Mucosa of rectum (tissue), 2 donors: Measurements from ENCODE around the gene GPR4.

Experiments used
- H3K27ac ChIP-seq, 2 donors: one replicate each; pipeline ENCODE4 v1.7.0; 2013; ENCODE audit warnings: inconsistent platforms in 2 of 2, low read depth in 2 of 2, low read length in 2 of 2
- H3K27me3 ChIP-seq, 2 donors: one replicate each; pipeline ENCODE4 v1.7.0; 2013; ENCODE audit warnings: low read length in 2 of 2; ENCODE audit not compliant: control insufficient read depth in 2 of 2, insufficient read depth in 2 of 2
- H3K36me3 ChIP-seq, 2 donors: one replicate each; pipeline ENCODE4 v1.7.0; 2013; ENCODE audit warnings: low read length in 2 of 2; ENCODE audit not compliant: control insufficient read depth in 2 of 2, insufficient read depth in 2 of 2
- H3K4me1 ChIP-seq, 2 donors: one replicate each; pipeline ENCODE4 v1.7.0; 2013; ENCODE audit warnings: low read length in 2 of 2, mild to moderate bottlenecking in 1 of 2; ENCODE audit not compliant: control insufficient read depth in 2 of 2, insufficient read depth in 2 of 2
- H3K4me3 ChIP-seq, 2 donors: one replicate each; pipeline ENCODE4 v1.7.0; 2013; ENCODE audit warnings: low read length in 2 of 2
- H3K9ac ChIP-seq, 2 donors: one replicate each; pipeline ENCODE4 v1.7.0; 2013; ENCODE audit warnings: low read length in 2 of 2, low read depth in 1 of 2, mild to moderate bottlenecking in 1 of 2
- H3K9me3 ChIP-seq, 2 donors: one replicate each; pipeline ENCODE4 v1.7.0; 2013; ENCODE audit warnings: low read length in 2 of 2; ENCODE audit not compliant: control insufficient read depth in 2 of 2
- donor health status: healthy.
- donor health status: Normal muscosa, but diverticular disease.

Gene GPR4

GRCh38 chr19:45575216-45575615, 26.8 kb downstream of the GPR4 start:
- H3K9me3 ChIP-seq, result no peaks in the 10 kb centered on the region
- H3K36me3 ChIP-seq, result no peaks in the 10 kb centered on the region
- no peak overlapping the region for H3K9ac ChIP-seq
- no peak overlapping the region for H3K4me3 ChIP-seq
- H3K27ac ChIP-seq, result peak overlapping the region in 1 of 2 donors; percentile 6
- peaks cover 17% of the 10 kb centered on the region in 2 donors for H3K4me1 ChIP-seq
- no peaks in the 10 kb centered on the region for H3K27me3 ChIP-seq

GRCh38 chr19:45574526-45574925, 27.5 kb downstream of the GPR4 start:
- Histone ChIP-seq H3K9me3 (no peaks in the 10 kb centered on the region), H3K4me3 (no peak overlapping the region), H3K27ac (peak overlapping the region in 1 of 2 donors; percentile 6)

GRCh38 chr19:45571457-45572220, 30.4 kb downstream of the GPR4 start:
- Histone ChIP-seq H3K4me3 (no peak overlapping the region), H3K27ac (no peak overlapping the region), H3K36me3 (no peaks in the 10 kb centered on the region), H3K4me1 (peaks cover 13 to 22% of the 10 kb centered on the region in 2 donors), H3K9me3 (no peaks in the 10 kb centered on the region), H3K27me3 (no peaks in the 10 kb centered on the region), H3K9ac (no peak overlapping the region)

More at GRCh38 chr19:45574526-45574925, 27.5 kb downstream of the GPR4 start:
- Histone ChIP-seq H3K4me1 (peaks cover 17 to 20% of the 10 kb centered on the region in 2 donors), H3K9ac (no peak overlapping the region), H3K36me3 (no peaks in the 10 kb centered on the region), H3K27me3 (no peaks in the 10 kb centered on the region)

GRCh38 chr19:45569619-45570421, 32.2 kb downstream of the GPR4 start:
- H3K4me3 ChIP-seq, result no peak overlapping the region

GRCh38 chr19:45568732-45569131, 33.3 kb downstream of the GPR4 start:
- H3K27ac ChIP-seq, result peak overlapping the region in 1 of 2 donors; percentile 70
- H3K4me3 ChIP-seq, result no peak overlapping the region
- H3K4me1 ChIP-seq, result peaks cover 9 to 20% of the 10 kb centered on the region in 2 donors
- H3K9ac ChIP-seq, result peak overlapping the region in 1 of 2 donors; percentile 31
- no peaks in the 10 kb centered on the region for H3K36me3 ChIP-seq
- H3K27me3 ChIP-seq, result no peaks in the 10 kb centered on the region
- H3K9me3 ChIP-seq, result no peaks in the 10 kb centered on the region

More at GRCh38 chr19:45569619-45570421, 32.2 kb downstream of the GPR4 start:
- H3K27ac ChIP-seq, result no peak overlapping the region
- H3K36me3 ChIP-seq, result no peaks in the 10 kb centered on the region
- no peaks in the 10 kb centered on the region for H3K27me3 ChIP-seq
- peaks cover 9 to 20% of the 10 kb centered on the region in 2 donors for H3K4me1 ChIP-seq
- no peaks in the 10 kb centered on the region for H3K9me3 ChIP-seq
- no peak overlapping the region for H3K9ac ChIP-seq

- no peaks in the 10 kb centered on the region for H3K27me3 ChIP-seq
- peaks cover 9 to 20% of the 10 kb centered on the region in 2 donors for H3K4me1 ChIP-seq
- H3K4me3 ChIP-seq, result no peak overlapping the region
- H3K9ac ChIP-seq, result no peak overlapping the region
- H3K9me3 ChIP-seq, result no peaks in the 10 kb centered on the region
- H3K27ac ChIP-seq, result no peak overlapping the region
- H3K36me3 ChIP-seq, result no peaks in the 10 kb centered on the region
Measured at GRCh38 chr19:45567609-45568008, 34.4 kb downstream of the GPR4 start.

- Histone ChIP-seq H3K27ac (no peak overlapping the region), H3K9ac (no peak overlapping the region), H3K9me3 (no peaks in the 10 kb centered on the region), H3K4me3 (no peak overlapping the region), H3K36me3 (no peaks in the 10 kb centered on the region), H3K27me3 (no peaks in the 10 kb centered on the region), H3K4me1 (peaks cover 11 to 20% of the 10 kb centered on the region in 2 donors)
Measured at GRCh38 chr19:45564131-45564780, 37.8 kb downstream of the GPR4 start.

GRCh38 chr19:45560686-45561085, 41.3 kb downstream of the GPR4 start:
- no peaks in the 10 kb centered on the region for H3K9me3 ChIP-seq
- no peaks in the 10 kb centered on the region for H3K36me3 ChIP-seq
- no peak overlapping the region for H3K9ac ChIP-seq
- peaks cover 2 to 7% of the 10 kb centered on the region in 2 donors for H3K4me1 ChIP-seq
- no peak overlapping the region for H3K4me3 ChIP-seq
- H3K27me3 ChIP-seq, result no peaks in the 10 kb centered on the region
- H3K27ac ChIP-seq, result no peak overlapping the region

- no peak overlapping the region for H3K9ac ChIP-seq
- H3K36me3 ChIP-seq, result no peaks in the 10 kb centered on the region
- H3K9me3 ChIP-seq, result no peaks in the 10 kb centered on the region
- peaks cover 2 to 7% of the 10 kb centered on the region in 2 donors for H3K4me1 ChIP-seq
- H3K27me3 ChIP-seq, result no peaks in the 10 kb centered on the region
- H3K4me3 ChIP-seq, result no peak overlapping the region
- H3K27ac ChIP-seq, result no peak overlapping the region
Measured at GRCh38 chr19:45560038-45560437, 42.0 kb downstream of the GPR4 start.
